ENCODE measurements around the gene CDH12. TPM values are rescaled to one million over a fixed set of nuclear protein-coding genes. Genes with fewer than 3 reads are reported as not detected.

The CDH12 gene
- total RNA-seq, 1 donor from 2014 or later: not detected

GRCh38 chr5:21765406-21765805 is 1087.7 kb downstream of the CDH12 start:
- Histone ChIP-seq H3K4me3 (ENCODE audit: insufficient read depth, low read depth, low read length) (no peak overlapping the region), H3K79me2 (ENCODE audit: insufficient read depth, low read length) (no peaks in the 10 kb centered on the region), H3K36me3 (ENCODE audit: insufficient read depth, low read length) (no peaks in the 10 kb centered on the region), H3K9ac (ENCODE audit: low read length) (no peak overlapping the region), H3K9me3 (ENCODE audit: insufficient read depth, low read depth, low read length) (no peaks in the 10 kb centered on the region), H4K20me1 (ENCODE audit: insufficient read depth, low read length) (no peaks in the 10 kb centered on the region), H3K4me2 (ENCODE audit: low read length) (no peak overlapping the region), H3K4me1 (ENCODE audit: insufficient read depth, low read length) (no peaks in the 10 kb centered on the region), H3K27ac (ENCODE audit: low read depth, low read length) (no peak overlapping the region), H2AFZ (ENCODE audit: low read depth, low read length) (no peak overlapping the region), H3K27me3 (ENCODE audit: insufficient read depth, low read length) (no peaks in the 10 kb centered on the region)
- TF ChIP-seq CTCF (IDR thresholded peaks at IDR 0.05; ENCODE audit: insufficient read depth, low read depth, low read length) (no peak), EZH2 (IDR thresholded peaks at IDR 0.05; ENCODE audit: insufficient read depth, low read length) (no peak)
- DNase-seq (ENCODE audit: low read depth) (no peak), FAIRE-seq (no peak)
- no peaks in the 10 kb centered on the region for H3K4me1 Mint-ChIP-seq (ENCODE audit: low read depth, unreplicated experiment)
- H3K27ac Mint-ChIP-seq (ENCODE audit: unreplicated experiment): no peak overlapping the region
- no peaks in the 10 kb centered on the region for H3K27me3 Mint-ChIP-seq (ENCODE audit: low read depth, unreplicated experiment)
- H3K9me3 Mint-ChIP-seq (ENCODE audit: unreplicated experiment): no peaks in the 10 kb centered on the region
- no peak overlapping the region for H3K4me3 Mint-ChIP-seq (ENCODE audit: unreplicated experiment)
- H3K36me3 Mint-ChIP-seq (ENCODE audit: low read depth, unreplicated experiment): no peaks in the 10 kb centered on the region

GRCh38 chr5:21739096-21739495 is 1114.0 kb downstream of the CDH12 start:
- Mint-ChIP-seq H3K4me1 (ENCODE audit: low read depth, unreplicated experiment) (no peaks in the 10 kb centered on the region), H3K4me3 (ENCODE audit: unreplicated experiment) (no peak overlapping the region), H3K27ac (ENCODE audit: unreplicated experiment) (no peak overlapping the region), H3K36me3 (ENCODE audit: low read depth, unreplicated experiment) (no peaks in the 10 kb centered on the region), H3K9me3 (ENCODE audit: unreplicated experiment) (no peaks in the 10 kb centered on the region), H3K27me3 (ENCODE audit: low read depth, unreplicated experiment) (no peaks in the 10 kb centered on the region)
- Histone ChIP-seq H3K4me1 (ENCODE audit: insufficient read depth, low read length) (no peaks in the 10 kb centered on the region), H3K9me3 (ENCODE audit: insufficient read depth, low read depth, low read length) (no peaks in the 10 kb centered on the region), H3K9ac (ENCODE audit: low read length) (no peak overlapping the region), H3K27ac (ENCODE audit: low read depth, low read length) (no peak overlapping the region), H3K27me3 (ENCODE audit: insufficient read depth, low read length) (no peaks in the 10 kb centered on the region), H3K4me2 (ENCODE audit: low read length) (no peak overlapping the region), H2AFZ (ENCODE audit: low read depth, low read length) (no peak overlapping the region), H3K36me3 (ENCODE audit: insufficient read depth, low read length) (no peaks in the 10 kb centered on the region), H3K79me2 (ENCODE audit: insufficient read depth, low read length) (no peaks in the 10 kb centered on the region), H3K4me3 (ENCODE audit: insufficient read depth, low read depth, low read length) (no peak overlapping the region), H4K20me1 (ENCODE audit: insufficient read depth, low read length) (no peaks in the 10 kb centered on the region)
- DNase-seq (ENCODE audit: low read depth) (no peak), FAIRE-seq (no peak)
- TF ChIP-seq EZH2 (IDR thresholded peaks at IDR 0.05; ENCODE audit: insufficient read depth, low read length) (no peak), CTCF (IDR thresholded peaks at IDR 0.05; ENCODE audit: insufficient read depth, low read depth, low read length) (no peak)

GRCh38 chr5:21723500-21723899 is 1129.6 kb downstream of the CDH12 start:
- no peaks in the 10 kb centered on the region for H3K36me3 Mint-ChIP-seq (ENCODE audit: low read depth, unreplicated experiment)
- H3K27me3 Mint-ChIP-seq (ENCODE audit: low read depth, unreplicated experiment): no peaks in the 10 kb centered on the region
- Histone ChIP-seq H3K4me1 (ENCODE audit: insufficient read depth, low read length) (no peaks in the 10 kb centered on the region), H3K9ac (ENCODE audit: low read length) (no peak overlapping the region), H3K4me3 (ENCODE audit: insufficient read depth, low read depth, low read length) (no peak overlapping the region), H3K27me3 (ENCODE audit: insufficient read depth, low read length) (no peaks in the 10 kb centered on the region), H3K27ac (ENCODE audit: low read depth, low read length) (no peak overlapping the region), H4K20me1 (ENCODE audit: insufficient read depth, low read length) (no peaks in the 10 kb centered on the region), H3K4me2 (ENCODE audit: low read length) (no peak overlapping the region), H3K79me2 (ENCODE audit: insufficient read depth, low read length) (no peaks in the 10 kb centered on the region), H3K36me3 (ENCODE audit: insufficient read depth, low read length) (no peaks in the 10 kb centered on the region), H3K9me3 (ENCODE audit: insufficient read depth, low read depth, low read length) (no peaks in the 10 kb centered on the region), H2AFZ (ENCODE audit: low read depth, low read length) (no peak overlapping the region)
- H3K4me3 Mint-ChIP-seq (ENCODE audit: unreplicated experiment): no peak overlapping the region
- no peaks in the 10 kb centered on the region for H3K4me1 Mint-ChIP-seq (ENCODE audit: low read depth, unreplicated experiment)
- no peak overlapping the region for H3K27ac Mint-ChIP-seq (ENCODE audit: unreplicated experiment)
- FAIRE-seq: no peak
- TF ChIP-seq EZH2 (IDR thresholded peaks at IDR 0.05; ENCODE audit: insufficient read depth, low read length): no peak
- no peak for TF ChIP-seq CTCF (IDR thresholded peaks at IDR 0.05; ENCODE audit: insufficient read depth, low read depth, low read length)
- no peak for DNase-seq (ENCODE audit: low read depth)
- no peaks in the 10 kb centered on the region for H3K9me3 Mint-ChIP-seq (ENCODE audit: unreplicated experiment)
